ENCODE results near the gene PSME2. TPM values are rescaled to one million over a fixed set of nuclear protein-coding genes. Genes with fewer than 3 reads are reported as not detected.
A peak's percentile ranks its signal among the peaks of the same experiment; 100 is the strongest.

Gene PSME2
- total and polyA plus RNA-seq, 9 of the 15 experiments (the other 6 are each of a cell fraction or from before 2014, with no cell fraction given), result 111 to 579 (median 159) TPM

GRCh38 chr14:24162093-24162492, 15.7 kb upstream of the PSME2 start (continued):
- no peak for TF ChIP-seq ZBTB11 (CRISPR knock-in tag; IDR thresholded peaks at IDR 0.05)
- no peak for TF ChIP-seq ZKSCAN3 (CRISPR knock-in tag; IDR thresholded peaks at IDR 0.05)

DNA sequence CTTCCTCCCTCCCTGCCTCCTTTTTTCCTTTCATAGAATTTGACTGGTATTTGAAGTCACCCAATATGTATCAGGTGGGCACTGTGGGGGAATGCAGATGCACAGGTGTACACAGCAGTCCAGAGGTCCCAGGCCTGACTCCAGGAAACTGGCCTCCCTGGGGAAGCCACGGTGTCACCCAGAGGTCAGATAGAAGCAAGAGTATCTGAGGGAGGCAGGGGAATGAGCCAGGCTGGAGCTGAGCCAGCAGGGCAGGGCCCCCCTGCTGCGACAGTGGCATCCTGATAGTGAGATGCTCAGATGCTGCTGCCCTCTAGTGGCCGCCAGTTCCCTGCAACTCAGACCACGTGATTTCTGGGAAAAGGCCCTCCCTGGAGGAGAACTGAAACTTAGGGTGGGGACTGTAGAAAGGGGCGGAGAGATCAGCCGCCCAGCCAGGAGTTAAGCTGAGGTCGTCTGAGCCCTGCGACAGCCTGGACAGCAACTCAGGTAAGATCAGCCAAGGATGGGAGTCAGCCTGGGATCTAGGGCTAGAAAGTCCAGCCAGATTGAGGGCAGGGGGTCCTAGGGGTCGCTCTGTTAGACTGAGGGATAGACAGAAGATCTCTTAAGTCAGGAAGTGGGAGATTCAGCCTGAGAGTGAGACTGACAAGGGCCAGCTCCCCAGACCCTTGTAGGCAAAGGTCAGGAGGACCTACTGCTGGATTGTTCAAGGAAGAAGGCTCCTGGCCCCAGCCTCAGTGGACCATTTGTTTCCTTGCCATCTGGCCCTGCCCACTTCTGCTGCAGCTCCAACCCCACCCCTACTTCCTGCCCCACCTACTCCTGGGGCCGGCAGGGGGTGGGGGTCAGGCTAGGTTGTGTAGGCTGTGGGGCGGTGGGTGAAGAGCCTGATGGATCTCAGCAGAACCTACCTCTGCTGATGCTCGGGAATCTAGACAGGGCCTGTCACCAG, 14.7 kb upstream of the PSME2 start, which contains the start of gene IRF9:
IRF9 (plus strand) TSS at position 416 of the 955 bp plus-strand sequence. CDS start 880 bp downstream, outside the sequence.
- peaks cover 10 to 23% of the 10 kb centered on the region in 2 experiments; a peak in 4 of 5 replicates for H3K4me1 ChIP-seq (replicated peaks in 1 of 2; ENCODE audit: control insufficient read depth in 2 of 2, insufficient read depth in 2 of 2, low read length in 2 of 2)
- H3K9me3 ChIP-seq (replicated peaks; ENCODE audit: control insufficient read depth, insufficient read depth, low read depth, low read length), result no peaks in the 10 kb centered on the region
- H2AFZ ChIP-seq (ENCODE audit: low read depth, low read length), result peak within 1 kb of the TSS; percentile 82
- peak within 1 kb of the TSS; percentile 78 to 92 for H3K9ac ChIP-seq (ENCODE audit: insufficient read depth in 1 of 2, low read depth in 2 of 2, low read length in 2 of 2)
- CTCF ChIA-PET (ENCODE audit: low intra/inter-chr PET ratio), result interaction anchor here (0.6 to 0.8 kb wide), 2 partner anchors 147 to 171 kb away, joined by 3 to 4 read pairs; no protein-coding TSS in a partner anchor
- in situ Hi-C loops (cut with MboI) (no loop called here), intact Hi-C loops (cut with micrococcal nuclease) (no loop called here)
- peak within 1 kb of the TSS; percentile 95 for H3K4me2 ChIP-seq (ENCODE audit: insufficient read depth, low read length)
- peak within 1 kb of the TSS; percentile 50 for H3K4me3 ChIP-seq
- BruUV-seq (replicated peaks), result TSS peak; percentile 40
- POLR2A ChIA-PET, result interaction anchor here (0.6 to 1.9 kb wide), 13 partner anchors 10 to 119 kb away, joined by 3 to 9 read pairs (median 5); partner anchors contain the start of genes CARMIL3, IPO4, PCK2 and RNF31
- H3K27me3 ChIP-seq (ENCODE audit: control insufficient read depth in 2 of 2, insufficient read depth in 2 of 2, low read length in 2 of 2), result no peaks in the 10 kb centered on the region
- H3K79me2 ChIP-seq (ENCODE audit: control insufficient read depth, insufficient read depth, low read length), result peaks cover 10% of the 10 kb centered on the region; the same call in 2 of the 3 replicates
- DNase-seq (ENCODE audit: extremely low read depth in 1 of 4, low spot score in 3 of 4), result peak; percentile 88 to 96 (median 90)
- peak within 1 kb of the TSS; percentile 76 for H3K27ac ChIP-seq (ENCODE audit: extremely low read depth, low read depth, low read length)
- peaks cover 69% of the 10 kb centered on the region; the same call in 2 of the 3 replicates for H3K36me3 ChIP-seq (ENCODE audit: control insufficient read depth, insufficient read depth, low read length)
- no peaks in the 10 kb centered on the region for H4K20me1 ChIP-seq (replicated peaks; ENCODE audit: control insufficient read depth, insufficient read depth, low read length)
- FAIRE-seq, result peak; percentile 99
- WGBS (ENCODE audit: insufficient coverage, low coverage, missing lambda C conversion rate), result 0% methylated on average over 12 of the region's 12 CpGs
- ATAC-seq, result peak; percentile 99
- H3K9me1 ChIP-seq (ENCODE audit: control insufficient read depth, insufficient read depth, low read length), result no peaks in the 10 kb centered on the region
- TF ChIP-seq, protein P1, sequence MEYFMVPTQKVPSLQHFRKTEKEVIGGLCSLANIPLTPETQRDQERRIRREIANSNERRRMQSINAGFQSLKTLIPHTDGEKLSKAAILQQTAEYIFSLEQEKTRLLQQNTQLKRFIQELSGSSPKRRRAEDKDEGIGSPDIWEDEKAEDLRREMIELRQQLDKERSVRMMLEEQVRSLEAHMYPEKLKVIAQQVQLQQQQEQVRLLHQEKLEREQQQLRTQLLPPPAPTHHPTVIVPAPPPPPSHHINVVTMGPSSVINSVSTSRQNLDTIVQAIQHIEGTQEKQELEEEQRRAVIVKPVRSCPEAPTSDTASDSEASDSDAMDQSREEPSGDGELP (CRISPR knock-in tag; IDR thresholded peaks at IDR 0.05; ENCODE audit: borderline replicate concordance), result peak; percentile 78
- TF ChIP-seq PRPF4 (IDR thresholded peaks at IDR 0.05; ENCODE audit: insufficient read depth, low read depth, low read length, poor library complexity, severe bottlenecking) (no peak), PCBP1 (IDR thresholded peaks at IDR 0.05; ENCODE audit: low read depth, low read length, poor library complexity, severe bottlenecking) (no peak), HMGN3 (IDR thresholded peaks at IDR 0.05; ENCODE audit: borderline replicate concordance, extremely low read depth, insufficient read length, low read depth, low read length) (no peak), ZNF24 (IDR thresholded peaks at IDR 0.05) (no peak; the same call in 1 of the 2 replicates), CCNT2 (IDR thresholded peaks at IDR 0.05; ENCODE audit: borderline replicate concordance, extremely low read depth, insufficient read length, low read depth, low read length) (no peak)

All from K562 (cell line).